Lower lobe of right lung (tissue), 2 donors: ENCODE results near the gene ISCU. TPM values are rescaled to one million over a fixed set of nuclear protein-coding genes. Genes with fewer than 3 reads are reported as not detected.

Source experiments
- ATAC-seq, 2 donors: fragments of 200-7000 bp; cut with Tn5 transposase; one replicate each; pipeline ENCODE4 v1.9.1; 2020 to 2022; ENCODE audit warnings: mild to moderate bottlenecking in 2 of 2, moderate library complexity in 2 of 2
- DNase-seq: peaks from one replicate; pipeline ENCODE4 v3.0.0-alpha.2; 2020
- H3K27ac ChIP-seq: fragments of 200-600 bp; one replicate; pipeline ENCODE4 v1.8.0; 2022
- H3K27me3 ChIP-seq: fragments of 200-600 bp; one replicate; pipeline ENCODE4 v1.8.0; 2022; ENCODE audit warnings: low read depth
- H3K36me3 ChIP-seq: fragments of 200-600 bp; one replicate; pipeline ENCODE4 v1.8.0; 2022; ENCODE audit warnings: mild to moderate bottlenecking
- H3K4me1 ChIP-seq: fragments of 200-600 bp; one replicate; pipeline ENCODE4 v1.8.0; 2022
- H3K4me3 ChIP-seq: fragments of 200-600 bp; one replicate; pipeline ENCODE4 v1.8.0; 2022; ENCODE audit warnings: mild to moderate bottlenecking
- H3K9me3 ChIP-seq: fragments of 200-600 bp; one replicate; pipeline ENCODE4 v1.8.0; 2022
- CTCF ChIP-seq: fragments of 200-600 bp; IDR thresholded peaks from one replicate; pipeline ENCODE4 v1.8.0; 2022; ENCODE audit warnings: antibody characterized with exemption, mild to moderate bottlenecking
- intact Hi-C: fragments of 100-400 bp; cut with DNase I; formaldehyde crosslinking; loops from one replicate; pipeline ENCODE4 v1.11.0; 2022
- total RNA-seq: library from RNA; stranded (reverse); fragmentation: NEBNext Ultra II Directional; extraction: Animal tissue kit (Norgen Biotek cat#: 25700); gene quantifications from one replicate; pipeline ENCODE4 v1.2.1, GENCODE V29; 2021
- donor health status: DM: no; HTN: yes; CAD: no; lungs with severe emphysema.

The ISCU gene
- total RNA-seq, 1 donor from 2014 or later: 133 TPM

- DNase-seq (no peak), ATAC-seq (no peak)
- peak overlapping the region; percentile 44 for H3K4me3 ChIP-seq
- peak overlapping the region; percentile 46 for H3K27ac ChIP-seq
- no peaks in the 10 kb centered on the region for H3K9me3 ChIP-seq
- H3K27me3 ChIP-seq: no peaks in the 10 kb centered on the region
- H3K36me3 ChIP-seq: no peaks in the 10 kb centered on the region
- TF ChIP-seq CTCF: no peak
- intact Hi-C loops: no loop called here
- no peaks in the 10 kb centered on the region for H3K4me1 ChIP-seq
Measured at GRCh38 chr12:108596854-108597558, 34.6 kb downstream of the ISCU start.

- no peak for TF ChIP-seq CTCF
- intact Hi-C loops: no loop called here
- H3K9me3 ChIP-seq: no peaks in the 10 kb centered on the region
- H3K27me3 ChIP-seq: no peaks in the 10 kb centered on the region
- DNase-seq: no peak
- no peaks in the 10 kb centered on the region for H3K4me1 ChIP-seq
- H3K36me3 ChIP-seq: no peaks in the 10 kb centered on the region
- ATAC-seq: peak; percentile 43 to 53
- H3K27ac ChIP-seq: peak within 1 kb of the TSS; percentile 46
- H3K4me3 ChIP-seq: peak within 1 kb of the TSS; percentile 44
Measured at GRCh38 chr12:108597559-108598471, 35.4 kb downstream of the ISCU start, which contains the start of gene TMEM119. TMEM119 (minus strand) TSS chr12:108598084; CDS start chr12:108592383, 5,701 bp downstream.

- H3K4me3 ChIP-seq: peak overlapping the region; percentile 44
- H3K9me3 ChIP-seq: no peaks in the 10 kb centered on the region
- TF ChIP-seq CTCF: no peak
- ATAC-seq (no peak), DNase-seq (no peak)
- H3K27me3 ChIP-seq: no peaks in the 10 kb centered on the region
- intact Hi-C loops: no loop called here
- no peaks in the 10 kb centered on the region for H3K4me1 ChIP-seq
- H3K27ac ChIP-seq: no peak overlapping the region
- H3K36me3 ChIP-seq: no peaks in the 10 kb centered on the region
Measured at GRCh38 chr12:108598553-108599250, 36.3 kb downstream of the ISCU start.

- no peak for TF ChIP-seq CTCF
- no peak overlapping the region for H3K4me3 ChIP-seq
- no peak for DNase-seq
- H3K27me3 ChIP-seq: no peaks in the 10 kb centered on the region
- H3K36me3 ChIP-seq: no peaks in the 10 kb centered on the region
- no peak for ATAC-seq
- intact Hi-C loops: no loop called here
- no peaks in the 10 kb centered on the region for H3K4me1 ChIP-seq
- H3K27ac ChIP-seq: no peak overlapping the region
- no peaks in the 10 kb centered on the region for H3K9me3 ChIP-seq
Measured at GRCh38 chr12:108599541-108599940, 37.1 kb downstream of the ISCU start.

- intact Hi-C loops: no loop called here
- Histone ChIP-seq H3K27me3 (no peaks in the 10 kb centered on the region), H3K4me1 (no peaks in the 10 kb centered on the region), H3K36me3 (no peaks in the 10 kb centered on the region), H3K9me3 (no peaks in the 10 kb centered on the region), H3K27ac (no peak overlapping the region), H3K4me3 (no peak overlapping the region)
- no peak for TF ChIP-seq CTCF
- DNase-seq (no peak), ATAC-seq (no peak)
Measured at GRCh38 chr12:108599948-108600701, 37.7 kb downstream of the ISCU start.
